Measurements from ENCODE around the gene EML5. TPM values are rescaled to one million over a fixed set of nuclear protein-coding genes. Genes with fewer than 3 reads are reported as not detected.

Gene EML5
- total RNA-seq, 1 donor from 2014 or later, result 2.4 TPM

DNA sequence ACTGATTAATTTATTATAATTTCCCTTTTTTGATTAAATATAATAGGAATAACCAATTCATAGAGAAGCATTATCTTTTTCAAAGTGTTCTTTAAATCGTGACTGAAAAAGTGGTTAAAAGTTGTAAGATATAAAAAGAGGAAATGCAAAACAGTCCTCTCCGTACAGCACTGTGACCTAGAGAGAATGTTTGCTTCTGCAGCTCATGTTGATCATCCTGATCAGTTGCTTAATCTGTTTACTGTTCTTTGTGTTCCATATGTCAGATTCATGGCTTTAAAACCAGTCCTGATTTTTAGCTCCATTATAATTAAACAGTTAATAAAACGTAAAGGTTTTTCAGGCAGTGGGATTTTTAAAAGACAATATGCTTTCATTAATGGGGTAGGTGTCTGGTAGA, 36.4 kb upstream of the EML5 start:
- Histone ChIP-seq H3K4me1 (no peaks in the 10 kb centered on the region), H3K4me3 (no peak overlapping the region), H3K27ac (no peak overlapping the region), H3K9me3 (no peaks in the 10 kb centered on the region), H3K36me3 (no peaks in the 10 kb centered on the region), H3K27me3 (ENCODE audit: low read depth) (no peaks in the 10 kb centered on the region)
- intact Hi-C loops (cut with DNase I), result no loop called here
- ATAC-seq (no peak), DNase-seq (no peak)
- TF ChIP-seq, protein P1, sequence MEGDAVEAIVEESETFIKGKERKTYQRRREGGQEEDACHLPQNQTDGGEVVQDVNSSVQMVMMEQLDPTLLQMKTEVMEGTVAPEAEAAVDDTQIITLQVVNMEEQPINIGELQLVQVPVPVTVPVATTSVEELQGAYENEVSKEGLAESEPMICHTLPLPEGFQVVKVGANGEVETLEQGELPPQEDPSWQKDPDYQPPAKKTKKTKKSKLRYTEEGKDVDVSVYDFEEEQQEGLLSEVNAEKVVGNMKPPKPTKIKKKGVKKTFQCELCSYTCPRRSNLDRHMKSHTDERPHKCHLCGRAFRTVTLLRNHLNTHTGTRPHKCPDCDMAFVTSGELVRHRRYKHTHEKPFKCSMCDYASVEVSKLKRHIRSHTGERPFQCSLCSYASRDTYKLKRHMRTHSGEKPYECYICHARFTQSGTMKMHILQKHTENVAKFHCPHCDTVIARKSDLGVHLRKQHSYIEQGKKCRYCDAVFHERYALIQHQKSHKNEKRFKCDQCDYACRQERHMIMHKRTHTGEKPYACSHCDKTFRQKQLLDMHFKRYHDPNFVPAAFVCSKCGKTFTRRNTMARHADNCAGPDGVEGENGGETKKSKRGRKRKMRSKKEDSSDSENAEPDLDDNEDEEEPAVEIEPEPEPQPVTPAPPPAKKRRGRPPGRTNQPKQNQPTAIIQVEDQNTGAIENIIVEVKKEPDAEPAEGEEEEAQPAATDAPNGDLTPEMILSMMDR (IDR thresholded peaks at IDR 0.05), result no peak

DNA sequence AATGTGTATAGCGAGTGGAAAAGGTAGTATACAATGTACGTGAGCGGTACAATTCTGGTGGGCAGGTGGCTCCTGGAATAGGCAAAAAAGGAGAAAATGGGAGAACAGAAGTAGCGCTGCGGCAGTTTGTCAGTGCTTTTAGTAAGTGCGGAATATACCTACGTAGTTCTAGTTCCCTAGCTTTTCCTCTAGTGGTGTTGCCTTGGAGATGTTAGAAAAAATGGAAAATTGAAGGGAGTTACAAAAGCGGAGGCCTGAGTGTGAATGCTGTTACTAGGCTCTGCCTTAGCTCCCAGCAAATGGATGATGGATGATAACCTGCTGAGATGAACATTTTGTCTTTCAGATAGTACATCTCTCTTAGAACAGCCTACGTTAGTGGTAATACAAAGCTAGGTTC, 32.8 kb upstream of the EML5 start:
- H3K27ac ChIP-seq, result no peak overlapping the region
- DNase-seq (no peak), ATAC-seq (no peak)
- H3K36me3 ChIP-seq, result no peaks in the 10 kb centered on the region
- TF ChIP-seq, protein P1 (IDR thresholded peaks at IDR 0.05), result no peak
- H3K4me1 ChIP-seq, result peaks cover 5% of the 10 kb centered on the region
- intact Hi-C loops (cut with DNase I), result no loop called here
- no peaks in the 10 kb centered on the region for H3K27me3 ChIP-seq (ENCODE audit: low read depth)
- peak overlapping the region; percentile 67 for H3K4me3 ChIP-seq
- no peaks in the 10 kb centered on the region for H3K9me3 ChIP-seq

- Histone ChIP-seq H3K4me3 (peak overlapping the region; percentile 67), H3K9me3 (no peaks in the 10 kb centered on the region), H3K27ac (peak overlapping the region; percentile 87), H3K36me3 (no peaks in the 10 kb centered on the region), H3K4me1 (peaks cover 5% of the 10 kb centered on the region), H3K27me3 (ENCODE audit: low read depth) (no peaks in the 10 kb centered on the region)
- intact Hi-C loops (cut with DNase I), result no loop called here
- ATAC-seq (no peak), DNase-seq (no peak)
- TF ChIP-seq, protein P1 (IDR thresholded peaks at IDR 0.05), result no peak
Measured at GRCh38 chr14:88825078-88825458, 32.3 kb upstream of the EML5 start.

DNA sequence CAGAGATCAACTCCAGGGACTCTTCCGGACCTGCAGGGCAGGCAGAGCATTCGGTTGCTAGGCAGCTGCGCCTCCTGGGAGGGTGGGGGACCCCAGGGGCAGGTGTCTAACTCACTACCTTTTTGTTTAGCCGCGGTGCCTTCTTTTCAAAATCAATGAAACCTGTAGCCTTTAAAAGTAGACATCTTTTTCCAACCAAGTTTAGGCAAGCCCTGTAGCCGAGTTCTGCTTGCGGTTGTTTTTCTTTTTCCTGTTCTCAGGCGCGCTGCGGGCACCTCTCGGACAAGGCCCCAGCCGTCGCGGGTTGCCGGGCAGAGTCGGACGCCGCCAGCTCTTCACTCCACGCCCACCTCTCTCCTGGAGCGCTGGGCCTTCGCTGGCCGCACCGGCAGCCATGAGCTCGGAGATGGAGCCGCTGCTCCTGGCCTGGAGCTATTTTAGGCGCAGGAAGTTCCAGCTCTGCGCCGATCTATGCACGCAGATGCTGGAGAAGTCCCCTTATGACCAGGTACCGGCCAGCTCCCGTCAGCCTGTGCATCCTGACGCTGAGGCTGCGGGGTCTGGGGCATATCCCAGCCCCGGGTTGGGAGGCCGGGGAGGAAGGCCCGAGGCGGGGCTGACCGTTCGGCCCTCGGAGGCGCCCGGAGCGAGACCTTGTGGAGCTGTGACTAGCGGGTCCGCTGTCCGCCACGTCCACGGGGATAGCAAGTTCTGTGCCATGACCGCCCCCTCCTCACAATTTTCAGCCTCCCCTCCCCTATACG, 31.7 kb upstream of the EML5 start, which contains the start of gene TTC8:
TTC8 (plus strand) TSS at position 338 of the 764 bp plus-strand sequence; CDS start at position 395, 57 bp downstream.
- Histone ChIP-seq H3K9me3 (no peaks in the 10 kb centered on the region), H3K27me3 (ENCODE audit: low read depth) (no peaks in the 10 kb centered on the region), H3K36me3 (no peaks in the 10 kb centered on the region), H3K4me3 (peak within 1 kb of the TSS; percentile 67), H3K27ac (peak within 1 kb of the TSS; percentile 87), H3K4me1 (peaks cover 5% of the 10 kb centered on the region)
- TF ChIP-seq, protein P1 (IDR thresholded peaks at IDR 0.05), result no peak
- peak; percentile 100 for ATAC-seq
- intact Hi-C loops (cut with DNase I), result no loop called here
- DNase-seq, result peak; percentile 93

DNA sequence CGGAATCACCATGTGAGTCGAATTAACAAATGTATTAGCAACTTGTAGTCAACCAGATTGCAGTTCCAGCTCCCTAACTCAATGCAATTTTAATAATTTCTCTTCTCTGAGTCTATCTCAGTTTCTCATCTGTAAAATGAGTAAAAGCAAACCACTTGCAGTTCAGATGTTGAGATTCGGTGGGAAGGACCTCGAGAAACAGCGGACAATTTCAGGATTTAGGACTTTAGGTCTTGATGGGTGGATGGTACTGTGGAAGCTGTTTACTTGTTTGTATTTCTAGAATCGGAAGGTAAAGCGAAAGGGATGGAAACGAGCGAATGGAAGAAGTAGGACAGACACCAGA, 31.2 kb upstream of the EML5 start:
- H3K9me3 ChIP-seq, result no peaks in the 10 kb centered on the region
- H3K27me3 ChIP-seq (ENCODE audit: low read depth), result no peaks in the 10 kb centered on the region
- peak overlapping the region; percentile 87 for H3K27ac ChIP-seq
- peaks cover 5% of the 10 kb centered on the region for H3K4me1 ChIP-seq
- H3K36me3 ChIP-seq, result no peaks in the 10 kb centered on the region
- DNase-seq, result no peak
- peak overlapping the region; percentile 67 for H3K4me3 ChIP-seq
- intact Hi-C loops (cut with DNase I), result no loop called here
- TF ChIP-seq, protein P1 (IDR thresholded peaks at IDR 0.05), result no peak
- ATAC-seq, result peak in 1 of 2 donors; percentile 1
